ENCODE measurements around the gene AFF1. TPM values are rescaled to one million over a fixed set of nuclear protein-coding genes. Genes with fewer than 3 reads are reported as not detected.

AFF1 gene
- total and polyA plus RNA-seq, 2 donors (not counting 1 experiment from before 2014, with no cell fraction given): 15.5 to 21.1 TPM

- H3K9ac ChIP-seq (ENCODE audit: insufficient read depth, low read length): no peak overlapping the region
- peak in 1 of 2 donors; percentile 49 for DNase-seq (ENCODE audit: low read depth in 2 of 2)
- H3K4me3 ChIP-seq (replicated peaks in 1 of 4; ENCODE audit: control extremely low read depth in 1 of 4, insufficient read depth in 1 of 4, low read depth in 3 of 4, low read length in 4 of 4): no peak overlapping the region
- H3K9me3 ChIP-seq (ENCODE audit: control insufficient read depth, insufficient read depth, low read depth, low read length): no peaks in the 10 kb centered on the region
- H3K4me1 ChIP-seq (ENCODE audit: control insufficient read depth, extremely low read depth, insufficient read depth, low read length): peaks cover 2% of the 10 kb centered on the region
- no peak overlapping the region for H3K27ac ChIP-seq (ENCODE audit: insufficient read depth, low read length)
- no peak overlapping the region for H2AFZ ChIP-seq (ENCODE audit: low read length)
- no peaks in the 10 kb centered on the region for H3K36me3 ChIP-seq (ENCODE audit: control insufficient read depth, insufficient read depth, low read length)
- no peaks in the 10 kb centered on the region for H3K27me3 ChIP-seq (ENCODE audit: control insufficient read depth, insufficient read depth, low read length)
- H4K20me1 ChIP-seq (ENCODE audit: control insufficient read depth, extremely low read depth, insufficient read depth, low read length): no peaks in the 10 kb centered on the region
- H3K79me2 ChIP-seq (ENCODE audit: control insufficient read depth, insufficient read depth, low read length): peaks cover 21% of the 10 kb centered on the region
- H3K4me2 ChIP-seq (ENCODE audit: extremely low read depth, insufficient read depth, low read length): no peak overlapping the region
- TF ChIP-seq EZH2 (IDR thresholded peaks at IDR 0.05; ENCODE audit: low read length, missing control alignments): no peak
- TF ChIP-seq CTCF (conservative IDR thresholded peaks at IDR 0.05 in 1 of 2, IDR thresholded peaks at IDR 0.05 in 1 of 2; ENCODE audit: low read depth in 1 of 2, low read length in 2 of 2): no peak
Observed at GRCh38 chr4:86939729-86940575, 5.1 kb downstream of the AFF1 start.

GRCh38 chr4:86940920-86941460, 6.2 kb downstream of the AFF1 start:
- no peaks in the 10 kb centered on the region for H3K9me3 ChIP-seq (ENCODE audit: control insufficient read depth, insufficient read depth, low read depth, low read length)
- peaks cover 2% of the 10 kb centered on the region for H3K4me1 ChIP-seq (ENCODE audit: control insufficient read depth, extremely low read depth, insufficient read depth, low read length)
- H3K79me2 ChIP-seq (ENCODE audit: control insufficient read depth, insufficient read depth, low read length): peaks cover 19% of the 10 kb centered on the region
- H2AFZ ChIP-seq (ENCODE audit: low read length): no peak overlapping the region
- no peak overlapping the region for H3K4me2 ChIP-seq (ENCODE audit: extremely low read depth, insufficient read depth, low read length)
- no peak for DNase-seq (ENCODE audit: low read depth in 2 of 2)
- H4K20me1 ChIP-seq (ENCODE audit: control insufficient read depth, extremely low read depth, insufficient read depth, low read length): no peaks in the 10 kb centered on the region
- H3K27me3 ChIP-seq (ENCODE audit: control insufficient read depth, insufficient read depth, low read length): no peaks in the 10 kb centered on the region
- H3K4me3 ChIP-seq (replicated peaks in 1 of 4; ENCODE audit: control extremely low read depth in 1 of 4, insufficient read depth in 1 of 4, low read depth in 3 of 4, low read length in 4 of 4): no peak overlapping the region
- H3K27ac ChIP-seq (ENCODE audit: insufficient read depth, low read length): no peak overlapping the region
- no peak overlapping the region for H3K9ac ChIP-seq (ENCODE audit: insufficient read depth, low read length)
- TF ChIP-seq CTCF (conservative IDR thresholded peaks at IDR 0.05 in 1 of 2, IDR thresholded peaks at IDR 0.05 in 1 of 2; ENCODE audit: low read depth in 1 of 2, low read length in 2 of 2): no peak
- TF ChIP-seq EZH2 (IDR thresholded peaks at IDR 0.05; ENCODE audit: low read length, missing control alignments): no peak
- no peaks in the 10 kb centered on the region for H3K36me3 ChIP-seq (ENCODE audit: control insufficient read depth, insufficient read depth, low read length)

GRCh38 chr4:86942185-86942666, 7.4 kb downstream of the AFF1 start:
- DNase-seq (ENCODE audit: low read depth in 2 of 2): peak; percentile 46 to 73
- no peaks in the 10 kb centered on the region for H3K9me3 ChIP-seq (ENCODE audit: control insufficient read depth, insufficient read depth, low read depth, low read length)

More at GRCh38 chr4:86942185-86942666, 7.4 kb downstream of the AFF1 start:
- Histone ChIP-seq H3K27ac (ENCODE audit: insufficient read depth, low read length) (no peak overlapping the region), H3K4me3 (replicated peaks in 1 of 4; ENCODE audit: control extremely low read depth in 1 of 4, insufficient read depth in 1 of 4, low read depth in 3 of 4, low read length in 4 of 4) (no peak overlapping the region), H3K4me2 (ENCODE audit: extremely low read depth, insufficient read depth, low read length) (no peak overlapping the region), H4K20me1 (ENCODE audit: control insufficient read depth, extremely low read depth, insufficient read depth, low read length) (peaks cover 2% of the 10 kb centered on the region), H2AFZ (ENCODE audit: low read length) (no peak overlapping the region), H3K27me3 (ENCODE audit: control insufficient read depth, insufficient read depth, low read length) (no peaks in the 10 kb centered on the region), H3K4me1 (ENCODE audit: control insufficient read depth, extremely low read depth, insufficient read depth, low read length) (no peaks in the 10 kb centered on the region), H3K36me3 (ENCODE audit: control insufficient read depth, insufficient read depth, low read length) (no peaks in the 10 kb centered on the region), H3K9ac (ENCODE audit: insufficient read depth, low read length) (no peak overlapping the region), H3K79me2 (ENCODE audit: control insufficient read depth, insufficient read depth, low read length) (peaks cover 14% of the 10 kb centered on the region)
- TF ChIP-seq EZH2 (IDR thresholded peaks at IDR 0.05; ENCODE audit: low read length, missing control alignments) (no peak), CTCF (conservative IDR thresholded peaks at IDR 0.05 in 1 of 2, IDR thresholded peaks at IDR 0.05 in 1 of 2; ENCODE audit: low read depth in 1 of 2, low read length in 2 of 2) (no peak)
